WTC11 (cell line): ENCODE data around the gene ANKRD65. TPM values are rescaled to one million over a fixed set of nuclear protein-coding genes. Genes with fewer than 3 reads are reported as not detected.

Experiments
- ATAC-seq: fragments of 200-7000 bp; cut with Tn5 transposase; 2 replicates; pipeline ENCODE4 v1.10.0; 2021; ENCODE audit warnings: mild to moderate bottlenecking, moderate library complexity
- CTCF ChIA-PET: fragments of 300-600 bp; sonication (Branson Sonifier 250); formaldehyde crosslinking; loops from one replicate; lab custom pipeline; 2021; ENCODE audit warnings: antibody characterized with exemption; lab: Charles Lee
- POLR2A ChIA-PET: fragments of 350-600 bp; sonication (Branson Sonifier 250); formaldehyde crosslinking; loops from one replicate; lab custom pipeline; 2021; ENCODE audit warnings: antibody characterized with exemption; lab: Charles Lee
- DNase-seq: peaks from one replicate; pipeline ENCODE4 v3.0.0; 2021; ENCODE audit warnings: low spot score
- H3K27ac Mint-ChIP-seq: 2 replicates; pipeline ENCODE4 v1.8.0; 2021; ENCODE audit warnings: mixed read lengths
- H3K27me3 Mint-ChIP-seq: 2 replicates; pipeline ENCODE4 v1.8.0; 2021; ENCODE audit warnings: low read depth, mild to moderate bottlenecking, moderate library complexity, mixed read lengths
- H3K36me3 Mint-ChIP-seq: 2 replicates; pipeline ENCODE4 v1.8.0; 2021; ENCODE audit warnings: mixed read lengths
- H3K4me1 Mint-ChIP-seq: 2 replicates; pipeline ENCODE4 v1.8.0; 2022; ENCODE audit warnings: mixed read lengths
- H3K4me3 Mint-ChIP-seq: 2 replicates; pipeline ENCODE4 v1.8.0; 2021; ENCODE audit warnings: mild to moderate bottlenecking, moderate library complexity, mixed read lengths
- H3K9me3 Mint-ChIP-seq: 2 replicates; pipeline ENCODE4 v1.8.0; 2021; ENCODE audit warnings: mixed read lengths
- CREB1 ChIP-seq: sonication (generic); formaldehyde crosslinking; IDR thresholded peaks from 2 replicates; pipeline ENCODE4 v1.8.0; 2023; ENCODE audit warnings: mild to moderate bottlenecking, missing genetic modification reagents
- CREM ChIP-seq: sonication (generic); formaldehyde crosslinking; IDR thresholded peaks from 2 replicates; pipeline ENCODE4 v1.8.1; 2022; ENCODE audit warnings: mild to moderate bottlenecking, missing genetic modification reagents, moderate library complexity
- EMX1 ChIP-seq: fragments of 250-450 bp; sonication (Bioruptor Pico); IDR thresholded peaks from 2 replicates; pipeline ENCODE4 v1.8.0; 2021; ENCODE audit warnings: mild to moderate bottlenecking
- IRF2 ChIP-seq: sonication (generic); formaldehyde crosslinking; IDR thresholded peaks from 2 replicates; pipeline ENCODE4 v1.8.0; 2022; ENCODE audit warnings: low read depth, missing genetic modification reagents, borderline replicate concordance
- MXD4 ChIP-seq: fragments of 250-450 bp; sonication (Bioruptor Pico); IDR thresholded peaks from 2 replicates; pipeline ENCODE4 v1.8.0; 2021; ENCODE audit warnings: mild to moderate bottlenecking, moderate library complexity, borderline replicate concordance
- NR3C1 ChIP-seq: sonication (generic); formaldehyde crosslinking; conservative IDR thresholded peaks from 2 replicates; pipeline ENCODE4 v1.8.1; 2023; ENCODE audit warnings: low read depth, mild to moderate bottlenecking, missing genetic modification reagents
- SMAD3 ChIP-seq: sonication (generic); formaldehyde crosslinking; IDR thresholded peaks from 2 replicates; pipeline ENCODE4 v1.8.0; 2022; ENCODE audit warnings: missing genetic modification reagents, mild to moderate bottlenecking, borderline replicate concordance
- SMAD4 ChIP-seq: sonication (generic); formaldehyde crosslinking; IDR thresholded peaks from 2 replicates; pipeline ENCODE4 v1.8.0; 2022; ENCODE audit warnings: mild to moderate bottlenecking, missing genetic modification reagents
- ZNF671 ChIP-seq: fragments of 250-450 bp; sonication (Bioruptor Pico); IDR thresholded peaks from 2 replicates; pipeline ENCODE4 v1.8.0; 2021; ENCODE audit warnings: mild to moderate bottlenecking
- total RNA-seq: library from RNA; stranded (reverse); gene quantifications from 3 replicates; pipeline ENCODE4 v1.2.3, GENCODE V29; 2021
- TF ChIP-seq, protein P1 (sequence below): sonication (generic); formaldehyde crosslinking; IDR thresholded peaks from 2 replicates; pipeline ENCODE4 v1.8.1; 2023; ENCODE audit warnings: mild to moderate bottlenecking, moderate library complexity, missing genetic modification reagents
- TF ChIP-seq, protein P2 (sequence below): fragments of 250-450 bp; sonication (Bioruptor Pico); IDR thresholded peaks from 2 replicates; pipeline ENCODE4 v1.9.0; 2021; ENCODE audit warnings: mild to moderate bottlenecking
- TF ChIP-seq, protein P3 (sequence below): sonication (generic); formaldehyde crosslinking; IDR thresholded peaks from 2 replicates; pipeline ENCODE4 v1.8.1; 2022; ENCODE audit warnings: mild to moderate bottlenecking, moderate library complexity, missing genetic modification reagents
- TF ChIP-seq, protein P4 (sequence below): fragments of 200-600 bp; IDR thresholded peaks from 2 replicates; pipeline ENCODE4 v1.8.0; 2022; ENCODE audit warnings: antibody characterized with exemption
- TF ChIP-seq, protein P5 (sequence below): sonication (generic); formaldehyde crosslinking; IDR thresholded peaks from 2 replicates; pipeline ENCODE4 v1.8.0; 2022; ENCODE audit warnings: mild to moderate bottlenecking, missing genetic modification reagents
- TF ChIP-seq, protein P6 (sequence below): fragments of 250-450 bp; sonication (Bioruptor Pico); conservative IDR thresholded peaks from 2 replicates; pipeline ENCODE4 v1.9.0; 2021; ENCODE audit warnings: mild to moderate bottlenecking

Gene ANKRD65
- total RNA-seq, 1 experiment from 2014 or later = 1.9 TPM

DNA sequence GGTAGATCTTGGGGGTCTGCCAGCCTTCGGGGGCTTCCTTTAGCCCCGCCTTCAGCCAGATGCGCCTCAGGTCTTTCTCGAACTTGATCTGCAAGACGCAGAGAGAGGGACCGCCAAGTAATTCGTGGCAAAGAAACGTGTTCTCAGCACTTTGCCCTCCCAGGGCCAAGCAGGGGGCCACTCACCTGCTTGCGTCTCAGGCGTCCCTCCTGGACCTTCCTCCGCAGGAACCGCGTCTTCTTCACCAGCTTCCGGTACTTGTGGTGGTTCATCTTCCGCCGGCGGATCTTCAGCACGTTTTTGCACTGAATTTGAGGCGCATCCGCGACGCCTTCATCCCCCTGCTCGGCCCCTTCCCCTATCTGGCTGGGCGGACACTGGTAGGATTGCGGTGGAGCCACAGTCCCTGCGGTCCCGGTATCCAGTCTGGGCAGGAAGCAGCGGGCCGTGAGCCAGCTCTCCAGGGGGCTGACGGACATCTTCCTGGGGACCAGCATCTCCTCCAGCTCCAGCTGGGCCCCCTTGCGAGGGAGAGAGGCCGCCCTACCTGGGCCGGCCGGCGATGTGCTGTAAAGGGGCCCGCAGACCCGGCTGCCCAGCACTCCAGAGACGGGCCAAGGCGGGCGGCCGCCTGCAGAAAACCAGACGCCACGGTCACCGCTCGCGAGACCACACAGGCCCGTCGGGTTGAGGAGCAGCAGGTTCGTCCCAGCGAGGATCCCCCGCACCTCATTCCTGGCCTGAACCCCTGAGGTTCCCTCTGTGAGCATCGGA, 47.1 kb downstream of the ANKRD65 start:
- H3K36me3 Mint-ChIP-seq = peaks cover 8% of the 10 kb centered on the region; the same call in 1 of the 2 replicates
- CTCF ChIA-PET = interaction anchor here (0.9 to 1.5 kb wide), 3 partner anchors 25 to 132 kb away, joined by 3 to 5 read pairs (median 3); partner anchors contain the start of gene CCNL2
- H3K27ac Mint-ChIP-seq = no peak overlapping the region; the same call in 1 of the 2 replicates
- peak overlapping the region; percentile 82 for H3K4me3 Mint-ChIP-seq
- no peaks in the 10 kb centered on the region for H3K9me3 Mint-ChIP-seq
- POLR2A ChIA-PET = interaction anchor here (2.1 kb wide), 1 partner anchor 26 kb away, joined by 12 read pairs; the partner anchor contains the start of gene CCNL2
- DNase-seq (no peak), ATAC-seq (no peak)
- H3K4me1 Mint-ChIP-seq = peaks cover 3% of the 10 kb centered on the region; the same call in 1 of the 2 replicates
- TF ChIP-seq CREM (CRISPR knock-in tag) = no peak
- TF ChIP-seq, all 79 proteins: peak for 0
- peaks cover 4% of the 10 kb centered on the region; the same call in 1 of the 2 replicates for H3K27me3 Mint-ChIP-seq

DNA sequence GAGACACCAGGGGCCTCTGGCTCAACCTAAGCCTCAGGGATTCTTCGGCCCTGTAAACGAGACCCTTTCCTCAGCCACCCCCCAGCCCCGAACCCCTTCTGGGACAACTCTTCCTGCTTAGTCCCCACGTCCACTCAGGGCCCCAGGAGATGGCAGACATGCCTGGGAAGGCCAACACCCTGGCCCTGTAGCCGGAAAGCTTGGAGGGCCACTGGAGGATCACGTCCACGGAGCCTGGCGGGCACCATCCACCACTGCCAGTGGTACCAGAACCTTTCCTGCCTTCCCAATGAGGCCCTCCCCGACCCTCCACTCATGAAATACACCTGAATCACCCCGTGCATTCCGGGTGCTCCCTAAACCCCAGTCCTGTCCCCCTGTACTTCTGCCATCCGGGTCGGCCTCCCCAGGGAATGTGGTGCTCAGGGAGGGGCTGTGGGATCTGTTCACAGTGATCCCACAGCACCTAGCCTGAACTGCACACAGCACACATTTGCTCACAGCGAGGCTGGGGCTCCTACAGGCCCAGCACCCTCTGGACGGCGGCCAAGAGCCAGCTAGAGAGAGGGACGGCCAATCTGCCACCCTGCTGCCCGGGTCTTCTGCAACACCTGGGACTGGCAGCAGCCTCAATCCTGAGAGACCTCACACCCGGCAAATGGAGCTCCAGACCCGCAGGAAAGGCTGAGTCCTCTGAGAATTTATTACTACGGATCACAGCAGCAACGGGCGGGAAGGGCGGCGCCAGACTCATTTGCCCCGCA, 47.8 kb downstream of the ANKRD65 start:
- CTCF ChIA-PET = interaction anchor here (0.9 to 2.0 kb wide), 4 partner anchors 21 to 132 kb away, joined by 3 to 10 read pairs (median 3); partner anchors contain the start of gene CCNL2
- DNase-seq = no peak
- peaks cover 3% of the 10 kb centered on the region; the same call in 1 of the 2 replicates for H3K4me1 Mint-ChIP-seq
- H3K9me3 Mint-ChIP-seq = no peaks in the 10 kb centered on the region
- peaks cover 5% of the 10 kb centered on the region; the same call in 1 of the 2 replicates for H3K27me3 Mint-ChIP-seq
- H3K4me3 Mint-ChIP-seq = peak overlapping the region; percentile 82
- POLR2A ChIA-PET = interaction anchor here (0.6 kb wide), 1 partner anchor 70 kb away, joined by 3 read pairs; no protein-coding TSS in a partner anchor
- peaks cover 8% of the 10 kb centered on the region; the same call in 1 of the 2 replicates for H3K36me3 Mint-ChIP-seq
- ATAC-seq = no peak
- TF ChIP-seq, protein P1, sequence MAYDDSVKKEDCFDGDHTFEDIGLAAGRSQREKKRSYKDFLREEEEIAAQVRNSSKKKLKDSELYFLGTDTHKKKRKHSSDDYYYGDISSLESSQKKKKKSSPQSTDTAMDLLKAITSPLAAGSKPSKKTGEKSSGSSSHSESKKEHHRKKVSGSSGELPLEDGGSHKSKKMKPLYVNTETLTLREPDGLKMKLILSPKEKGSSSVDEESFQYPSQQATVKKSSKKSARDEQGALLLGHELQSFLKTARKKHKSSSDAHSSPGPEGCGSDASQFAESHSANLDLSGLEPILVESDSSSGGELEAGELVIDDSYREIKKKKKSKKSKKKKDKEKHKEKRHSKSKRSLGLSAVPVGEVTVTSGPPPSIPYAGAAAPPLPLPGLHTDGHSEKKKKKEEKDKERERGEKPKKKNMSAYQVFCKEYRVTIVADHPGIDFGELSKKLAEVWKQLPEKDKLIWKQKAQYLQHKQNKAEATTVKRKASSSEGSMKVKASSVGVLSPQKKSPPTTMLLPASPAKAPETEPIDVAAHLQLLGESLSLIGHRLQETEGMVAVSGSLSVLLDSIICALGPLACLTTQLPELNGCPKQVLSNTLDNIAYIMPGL = no peak
- TF ChIP-seq, protein P2, sequence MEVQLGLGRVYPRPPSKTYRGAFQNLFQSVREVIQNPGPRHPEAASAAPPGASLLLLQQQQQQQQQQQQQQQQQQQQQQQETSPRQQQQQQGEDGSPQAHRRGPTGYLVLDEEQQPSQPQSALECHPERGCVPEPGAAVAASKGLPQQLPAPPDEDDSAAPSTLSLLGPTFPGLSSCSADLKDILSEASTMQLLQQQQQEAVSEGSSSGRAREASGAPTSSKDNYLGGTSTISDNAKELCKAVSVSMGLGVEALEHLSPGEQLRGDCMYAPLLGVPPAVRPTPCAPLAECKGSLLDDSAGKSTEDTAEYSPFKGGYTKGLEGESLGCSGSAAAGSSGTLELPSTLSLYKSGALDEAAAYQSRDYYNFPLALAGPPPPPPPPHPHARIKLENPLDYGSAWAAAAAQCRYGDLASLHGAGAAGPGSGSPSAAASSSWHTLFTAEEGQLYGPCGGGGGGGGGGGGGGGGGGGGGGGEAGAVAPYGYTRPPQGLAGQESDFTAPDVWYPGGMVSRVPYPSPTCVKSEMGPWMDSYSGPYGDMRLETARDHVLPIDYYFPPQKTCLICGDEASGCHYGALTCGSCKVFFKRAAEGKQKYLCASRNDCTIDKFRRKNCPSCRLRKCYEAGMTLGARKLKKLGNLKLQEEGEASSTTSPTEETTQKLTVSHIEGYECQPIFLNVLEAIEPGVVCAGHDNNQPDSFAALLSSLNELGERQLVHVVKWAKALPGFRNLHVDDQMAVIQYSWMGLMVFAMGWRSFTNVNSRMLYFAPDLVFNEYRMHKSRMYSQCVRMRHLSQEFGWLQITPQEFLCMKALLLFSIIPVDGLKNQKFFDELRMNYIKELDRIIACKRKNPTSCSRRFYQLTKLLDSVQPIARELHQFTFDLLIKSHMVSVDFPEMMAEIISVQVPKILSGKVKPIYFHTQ (CRISPR knock-in tag) = no peak
- TF ChIP-seq IRF2 (CRISPR knock-in tag) (no peak), SMAD3 (CRISPR knock-in tag) (no peak)
- TF ChIP-seq, all 79 proteins: peak for 0
- H3K27ac Mint-ChIP-seq = no peak overlapping the region; the same call in 1 of the 2 replicates

DNA sequence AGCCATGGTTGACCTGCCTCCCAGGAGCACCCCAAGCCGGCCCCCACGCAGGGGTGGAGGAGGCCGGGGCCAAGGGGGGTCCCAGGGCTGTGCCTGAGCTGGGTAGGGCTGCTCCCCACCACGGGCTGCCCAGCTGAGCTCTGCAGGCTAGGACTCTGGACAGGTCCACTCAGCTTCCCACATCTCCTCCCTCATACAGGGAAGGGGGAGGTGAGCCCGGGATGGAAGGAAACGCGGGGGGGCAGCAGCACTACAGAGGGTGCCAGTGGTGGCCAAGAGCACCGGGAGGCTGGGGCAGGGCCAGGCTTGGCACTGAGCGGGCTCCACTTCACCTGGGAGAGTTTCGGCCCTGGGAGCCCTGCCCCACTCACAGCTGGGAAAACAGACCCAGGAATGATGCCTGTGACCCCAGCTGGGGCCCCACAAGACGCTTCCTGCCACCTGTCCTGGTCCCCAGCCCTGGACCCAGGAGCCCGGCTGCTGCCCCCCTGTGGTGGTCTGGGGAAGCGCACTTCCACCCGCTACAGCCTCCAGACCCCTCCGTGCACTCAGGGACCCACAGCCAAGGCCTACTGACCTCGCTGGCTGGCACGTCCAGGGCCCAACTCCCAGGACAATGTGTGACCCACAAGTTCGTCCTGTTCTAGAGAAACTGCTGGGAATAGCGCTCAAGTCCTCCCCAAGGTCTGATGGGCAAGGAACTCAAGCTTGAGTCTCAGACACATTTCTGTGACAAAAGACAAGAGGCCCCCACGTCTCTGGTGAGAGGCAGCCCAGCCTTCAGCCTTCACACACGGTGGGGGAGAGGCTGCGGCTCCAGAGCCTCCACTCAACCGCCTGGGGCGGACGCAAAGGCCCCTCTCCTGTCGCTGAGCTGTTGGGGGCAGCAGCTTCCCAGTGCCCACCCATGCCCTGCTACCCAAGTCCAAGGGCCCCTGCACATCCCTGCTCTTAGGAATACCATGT, 49.0 kb downstream of the ANKRD65 start:
- Mint-ChIP-seq H3K36me3 (peaks cover 8% of the 10 kb centered on the region; the same call in 1 of the 2 replicates), H3K27ac (no peak overlapping the region), H3K27me3 (peaks cover 10% of the 10 kb centered on the region; the same call in 1 of the 2 replicates)
- TF ChIP-seq, protein P3, sequence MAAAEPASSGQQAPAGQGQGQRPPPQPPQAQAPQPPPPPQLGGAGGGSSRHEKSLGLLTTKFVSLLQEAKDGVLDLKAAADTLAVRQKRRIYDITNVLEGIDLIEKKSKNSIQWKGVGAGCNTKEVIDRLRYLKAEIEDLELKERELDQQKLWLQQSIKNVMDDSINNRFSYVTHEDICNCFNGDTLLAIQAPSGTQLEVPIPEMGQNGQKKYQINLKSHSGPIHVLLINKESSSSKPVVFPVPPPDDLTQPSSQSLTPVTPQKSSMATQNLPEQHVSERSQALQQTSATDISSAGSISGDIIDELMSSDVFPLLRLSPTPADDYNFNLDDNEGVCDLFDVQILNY (CRISPR knock-in tag) = no peak
- no peak for TF ChIP-seq MXD4 (CRISPR knock-in tag)
- TF ChIP-seq EMX1 = peak; percentile 32; the same call in 1 of the 2 replicates
- TF ChIP-seq SMAD4 (CRISPR knock-in tag) = no peak
- TF ChIP-seq NR3C1 (CRISPR knock-in tag) = no peak
- TF ChIP-seq CREB1 (CRISPR knock-in tag) = no peak
- TF ChIP-seq, protein P4, sequence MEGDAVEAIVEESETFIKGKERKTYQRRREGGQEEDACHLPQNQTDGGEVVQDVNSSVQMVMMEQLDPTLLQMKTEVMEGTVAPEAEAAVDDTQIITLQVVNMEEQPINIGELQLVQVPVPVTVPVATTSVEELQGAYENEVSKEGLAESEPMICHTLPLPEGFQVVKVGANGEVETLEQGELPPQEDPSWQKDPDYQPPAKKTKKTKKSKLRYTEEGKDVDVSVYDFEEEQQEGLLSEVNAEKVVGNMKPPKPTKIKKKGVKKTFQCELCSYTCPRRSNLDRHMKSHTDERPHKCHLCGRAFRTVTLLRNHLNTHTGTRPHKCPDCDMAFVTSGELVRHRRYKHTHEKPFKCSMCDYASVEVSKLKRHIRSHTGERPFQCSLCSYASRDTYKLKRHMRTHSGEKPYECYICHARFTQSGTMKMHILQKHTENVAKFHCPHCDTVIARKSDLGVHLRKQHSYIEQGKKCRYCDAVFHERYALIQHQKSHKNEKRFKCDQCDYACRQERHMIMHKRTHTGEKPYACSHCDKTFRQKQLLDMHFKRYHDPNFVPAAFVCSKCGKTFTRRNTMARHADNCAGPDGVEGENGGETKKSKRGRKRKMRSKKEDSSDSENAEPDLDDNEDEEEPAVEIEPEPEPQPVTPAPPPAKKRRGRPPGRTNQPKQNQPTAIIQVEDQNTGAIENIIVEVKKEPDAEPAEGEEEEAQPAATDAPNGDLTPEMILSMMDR = peak; percentile 90
- TF ChIP-seq, protein P5, sequence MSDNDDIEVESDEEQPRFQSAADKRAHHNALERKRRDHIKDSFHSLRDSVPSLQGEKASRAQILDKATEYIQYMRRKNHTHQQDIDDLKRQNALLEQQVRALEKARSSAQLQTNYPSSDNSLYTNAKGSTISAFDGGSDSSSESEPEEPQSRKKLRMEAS (CRISPR knock-in tag) = 0 out of 2 replicates have a peak, but pooled peaks have one; percentile 20
- TF ChIP-seq, protein P6, sequence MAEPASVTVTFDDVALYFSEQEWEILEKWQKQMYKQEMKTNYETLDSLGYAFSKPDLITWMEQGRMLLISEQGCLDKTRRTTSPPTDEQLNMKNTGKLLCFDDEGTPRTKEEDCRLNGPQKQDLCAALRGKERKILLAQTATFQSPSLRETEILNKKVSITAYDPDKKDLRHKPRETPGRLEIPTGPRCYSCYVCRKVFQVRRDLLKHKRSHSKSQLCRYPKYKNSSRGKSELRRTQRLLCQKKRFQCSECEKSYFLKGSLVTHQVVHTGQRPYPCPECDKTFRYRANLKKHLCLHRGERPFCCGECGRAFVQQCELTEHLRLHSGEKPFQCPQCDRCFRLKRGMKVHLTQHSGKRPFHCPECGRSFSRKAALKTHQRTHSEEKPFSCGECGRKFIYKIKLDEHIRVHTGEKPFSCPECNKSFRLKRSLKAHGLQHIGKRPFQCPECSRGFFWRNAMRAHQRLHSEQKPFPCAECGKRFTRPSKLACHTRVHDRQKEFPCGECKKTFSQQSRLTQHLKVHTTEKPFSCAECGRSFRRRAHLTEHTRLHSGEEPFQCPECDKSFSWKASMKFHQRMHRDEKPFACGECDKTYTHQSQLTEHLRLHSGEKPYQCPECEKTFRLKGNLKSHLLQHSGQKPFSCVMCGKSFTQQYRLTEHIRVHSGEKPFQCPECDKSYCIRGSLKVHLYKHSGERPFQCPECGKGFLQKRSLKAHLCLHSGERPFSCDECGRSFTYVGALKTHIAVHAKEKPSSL (CRISPR knock-in tag) = no peak
- no peak for TF ChIP-seq ZNF671 (CRISPR knock-in tag)
- TF ChIP-seq, all 79 proteins: peak for 3
- DNase-seq = peak; percentile 92
- Mint-ChIP-seq H3K4me3 (peak overlapping the region; percentile 82), H3K4me1 (peaks cover 3% of the 10 kb centered on the region; the same call in 1 of the 2 replicates), H3K9me3 (no peaks in the 10 kb centered on the region)
- peak; percentile 54 for ATAC-seq
- ChIA-PET CTCF (interaction anchor here (0.5 to 2.2 kb wide), 16 partner anchors 10 to 167 kb away, joined by 3 to 12 read pairs (median 4); partner anchors contain the start of genes CCNL2 and MXRA8), POLR2A (interaction anchor here (0.6 to 1.4 kb wide), 6 partner anchors 14 to 71 kb away, joined by 3 to 4 read pairs (median 3); partner anchors contain the start of gene CCNL2)
